Stimulated activated naive CD8-positive, alpha-beta T cell treated with anti-CD3 and anti-CD28 coated beads, Interleukin-15, Interleukin-2, amounts not matched to agents 100 ng/mL and 50 ng/mL, for 24 hours (primary cell): Measurements from ENCODE around the gene CACNA2D2.

Source experiments
- H3K27ac Mint-ChIP-seq: one replicate; pipeline ENCODE4 v1.8.0; 2021; ENCODE audit warnings: mild to moderate bottlenecking, mixed read lengths
- H3K27me3 Mint-ChIP-seq: one replicate; pipeline ENCODE4 v1.8.0; 2021; ENCODE audit warnings: mixed read lengths
- H3K36me3 Mint-ChIP-seq: one replicate; pipeline ENCODE4 v1.8.0; 2021; ENCODE audit warnings: low read depth, mixed read lengths
- H3K4me1 Mint-ChIP-seq: one replicate; pipeline ENCODE4 v1.8.0; 2021; ENCODE audit warnings: low read depth, mixed read lengths
- H3K4me3 Mint-ChIP-seq: one replicate; pipeline ENCODE4 v1.8.0; 2021; ENCODE audit warnings: mild to moderate bottlenecking, mixed read lengths
- H3K9me3 Mint-ChIP-seq: one replicate; pipeline ENCODE4 v1.8.0; 2021; ENCODE audit warnings: mixed read lengths

CACNA2D2 gene

GRCh38 chr3:50395070-50395860, 108.2 kb downstream of the CACNA2D2 start:
- H3K27ac Mint-ChIP-seq = no peak overlapping the region
- H3K36me3 Mint-ChIP-seq = no peaks in the 10 kb centered on the region
- no peaks in the 10 kb centered on the region for H3K9me3 Mint-ChIP-seq
- peaks cover 7% of the 10 kb centered on the region for H3K4me1 Mint-ChIP-seq
- no peak overlapping the region for H3K4me3 Mint-ChIP-seq
- no peaks in the 10 kb centered on the region for H3K27me3 Mint-ChIP-seq

DNA sequence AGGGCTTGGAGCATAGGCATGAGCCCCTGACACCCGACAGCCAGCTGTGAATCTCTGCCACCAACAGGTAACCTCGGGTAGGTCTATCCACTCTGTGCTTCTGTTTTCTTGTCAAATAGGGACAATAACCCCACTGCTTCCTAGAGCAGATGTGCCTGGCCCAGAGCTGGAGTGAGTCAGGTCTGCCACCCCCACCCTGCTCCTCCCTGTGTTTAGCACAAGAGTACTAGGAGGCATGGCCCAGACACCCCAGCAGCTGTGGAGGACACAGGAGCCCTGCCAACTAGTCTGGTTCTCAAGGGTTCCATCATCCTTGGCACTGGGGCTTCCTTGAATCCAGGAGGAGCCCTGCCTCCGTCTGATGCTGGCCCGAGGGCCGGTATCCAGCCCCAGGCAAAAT, 110.4 kb downstream of the CACNA2D2 start:
- Mint-ChIP-seq H3K27ac (no peak overlapping the region), H3K36me3 (no peaks in the 10 kb centered on the region)

DNA sequence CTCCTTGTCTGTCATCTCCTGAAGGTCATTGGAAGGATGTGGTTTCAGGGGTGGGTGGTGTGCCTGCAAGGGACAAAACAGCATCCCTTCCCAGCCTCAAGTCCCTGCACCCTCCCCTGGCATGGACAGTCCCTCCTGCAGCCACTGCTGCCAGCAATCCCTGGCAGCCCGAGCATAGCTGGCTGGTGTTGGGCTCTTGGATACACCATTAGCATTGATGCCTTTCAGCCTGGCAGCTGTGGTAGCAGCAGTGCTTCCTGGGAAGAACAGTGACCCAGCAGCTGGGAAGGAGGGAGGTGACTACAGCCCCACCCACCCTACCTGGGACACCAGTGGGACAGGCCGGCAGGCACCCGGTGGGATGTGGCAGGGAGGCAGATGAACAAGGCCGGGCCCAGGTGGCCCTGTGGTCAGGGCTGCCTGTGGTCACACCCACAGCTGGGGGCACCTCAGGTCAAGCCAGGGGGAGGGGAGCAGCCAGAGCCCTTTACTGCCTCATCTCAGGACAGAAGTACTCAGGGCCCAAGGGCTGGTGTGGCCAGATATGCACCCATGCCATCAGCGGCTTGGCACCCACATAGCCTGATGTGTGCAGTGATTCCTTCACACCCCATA, 111.2 kb downstream of the CACNA2D2 start:
- H3K36me3 Mint-ChIP-seq = no peaks in the 10 kb centered on the region
- peaks cover 7% of the 10 kb centered on the region for H3K4me1 Mint-ChIP-seq
- H3K27ac Mint-ChIP-seq = no peak overlapping the region
- H3K4me3 Mint-ChIP-seq = no peak overlapping the region
- H3K27me3 Mint-ChIP-seq = no peaks in the 10 kb centered on the region
- no peaks in the 10 kb centered on the region for H3K9me3 Mint-ChIP-seq

More for the DNA sequence above, 110.4 kb downstream of the CACNA2D2 start:
- Mint-ChIP-seq H3K9me3 (no peaks in the 10 kb centered on the region), H3K4me3 (no peak overlapping the region), H3K4me1 (peaks cover 7% of the 10 kb centered on the region), H3K27me3 (no peaks in the 10 kb centered on the region)

GRCh38 chr3:50390508-50391224, 112.8 kb downstream of the CACNA2D2 start:
- H3K27me3 Mint-ChIP-seq = no peaks in the 10 kb centered on the region
- no peak overlapping the region for H3K27ac Mint-ChIP-seq
- H3K36me3 Mint-ChIP-seq = no peaks in the 10 kb centered on the region
- no peaks in the 10 kb centered on the region for H3K9me3 Mint-ChIP-seq
- H3K4me3 Mint-ChIP-seq = no peak overlapping the region
- peaks cover 7% of the 10 kb centered on the region for H3K4me1 Mint-ChIP-seq

- no peak overlapping the region for H3K4me3 Mint-ChIP-seq
- H3K36me3 Mint-ChIP-seq = no peaks in the 10 kb centered on the region
- no peaks in the 10 kb centered on the region for H3K9me3 Mint-ChIP-seq
- peaks cover 7% of the 10 kb centered on the region for H3K4me1 Mint-ChIP-seq
- no peaks in the 10 kb centered on the region for H3K27me3 Mint-ChIP-seq
- H3K27ac Mint-ChIP-seq = no peak overlapping the region
Observed at GRCh38 chr3:50389414-50389767, 114.0 kb downstream of the CACNA2D2 start.

DNA sequence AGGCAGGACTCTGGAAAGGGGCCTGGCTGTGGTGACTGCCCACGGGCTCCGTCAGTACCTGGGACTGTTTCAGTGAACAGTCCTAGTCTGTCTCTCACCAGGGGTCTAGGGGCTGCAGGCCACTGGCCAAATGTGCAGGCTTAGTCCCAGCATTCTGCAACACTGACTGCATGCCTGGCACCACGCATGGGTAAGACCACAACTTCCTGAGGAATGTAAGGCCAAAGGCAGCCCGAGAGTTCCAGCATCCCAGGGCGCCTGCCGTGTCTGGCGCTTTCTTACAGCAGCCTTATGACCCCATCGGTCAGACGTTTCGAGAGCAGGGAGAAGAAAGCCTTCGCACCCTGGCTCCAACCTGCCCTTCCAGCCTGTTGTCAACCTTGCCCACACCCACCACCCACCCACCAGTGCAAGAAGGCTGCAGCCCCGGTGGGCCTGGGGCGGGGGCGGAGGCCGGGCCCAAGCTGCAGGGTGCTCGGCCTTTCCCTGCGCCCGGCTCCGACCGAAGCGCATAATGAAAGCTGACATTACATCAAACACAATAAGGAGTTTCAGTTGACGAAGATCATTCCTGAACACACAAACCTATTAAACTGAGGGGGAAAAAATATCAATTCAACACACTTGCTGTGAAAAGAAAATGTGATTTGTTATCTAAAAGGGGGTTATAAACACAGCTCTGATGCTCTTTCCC, 114.6 kb downstream of the CACNA2D2 start:
- H3K36me3 Mint-ChIP-seq = no peaks in the 10 kb centered on the region
- H3K9me3 Mint-ChIP-seq = no peaks in the 10 kb centered on the region
- H3K4me3 Mint-ChIP-seq = no peak overlapping the region
- peaks cover 7% of the 10 kb centered on the region for H3K4me1 Mint-ChIP-seq
- H3K27ac Mint-ChIP-seq = no peak overlapping the region
- no peaks in the 10 kb centered on the region for H3K27me3 Mint-ChIP-seq

DNA sequence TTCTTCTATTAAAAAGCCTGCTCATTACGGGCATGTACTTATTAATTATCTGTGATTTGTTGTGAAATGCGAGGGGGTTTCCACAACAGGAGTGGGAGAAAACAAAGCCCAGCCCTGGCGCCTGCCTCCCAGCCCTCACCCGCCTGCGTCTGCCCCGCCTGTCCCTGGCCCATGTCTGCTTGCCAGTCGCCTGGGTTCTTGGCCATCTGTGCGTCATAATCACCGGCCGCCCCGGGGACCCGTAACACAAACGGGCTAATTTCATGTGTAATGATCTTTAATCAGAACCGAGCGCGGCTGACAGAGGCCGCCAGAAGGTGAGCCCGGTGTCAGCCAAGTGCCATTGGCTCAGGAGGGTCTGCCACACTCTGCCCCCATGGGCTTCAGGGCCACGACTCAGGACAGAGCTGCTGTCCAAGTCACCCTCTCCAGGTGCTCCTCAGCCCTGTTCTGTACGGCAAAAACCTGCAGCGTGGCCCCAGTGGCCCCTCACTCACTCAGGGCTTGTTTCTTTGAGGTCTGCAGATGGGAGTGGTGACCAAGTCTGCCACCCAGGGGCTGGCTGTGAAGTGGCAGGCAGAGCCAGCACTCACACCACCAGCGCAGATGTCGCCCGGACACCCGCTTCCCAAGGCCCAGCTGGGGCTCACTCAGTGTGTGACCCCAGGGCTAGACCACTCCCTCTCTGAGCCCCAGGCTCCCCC, 115.3 kb downstream of the CACNA2D2 start:
- H3K4me1 Mint-ChIP-seq = peaks cover 7% of the 10 kb centered on the region
- no peak overlapping the region for H3K4me3 Mint-ChIP-seq
- no peak overlapping the region for H3K27ac Mint-ChIP-seq
- H3K36me3 Mint-ChIP-seq = no peaks in the 10 kb centered on the region
- H3K9me3 Mint-ChIP-seq = no peaks in the 10 kb centered on the region
- no peaks in the 10 kb centered on the region for H3K27me3 Mint-ChIP-seq

DNA sequence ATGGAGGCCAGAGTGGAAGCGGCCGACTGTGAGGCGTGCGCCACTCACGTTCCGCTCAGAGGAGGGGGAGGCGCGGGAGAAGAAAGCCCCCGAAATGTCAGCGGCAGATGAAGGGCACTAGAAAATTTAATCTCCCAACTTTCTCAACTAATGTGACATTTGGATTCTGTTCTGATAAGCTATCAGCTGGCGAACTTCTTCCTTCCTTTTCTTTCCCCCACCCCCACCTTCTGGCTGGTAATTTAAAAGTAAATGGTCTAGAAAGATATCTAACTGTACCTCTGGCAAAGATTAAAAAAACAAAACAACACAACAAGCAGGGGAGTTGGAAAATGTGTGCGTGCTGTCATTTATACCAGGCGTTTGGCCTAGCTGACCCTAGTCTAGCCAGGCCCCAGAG, 117.7 kb downstream of the CACNA2D2 start:
- H3K27ac Mint-ChIP-seq = no peak overlapping the region
- no peaks in the 10 kb centered on the region for H3K36me3 Mint-ChIP-seq
- no peaks in the 10 kb centered on the region for H3K27me3 Mint-ChIP-seq
- H3K9me3 Mint-ChIP-seq = no peaks in the 10 kb centered on the region
- H3K4me1 Mint-ChIP-seq = no peaks in the 10 kb centered on the region
- H3K4me3 Mint-ChIP-seq = no peak overlapping the region

DNA sequence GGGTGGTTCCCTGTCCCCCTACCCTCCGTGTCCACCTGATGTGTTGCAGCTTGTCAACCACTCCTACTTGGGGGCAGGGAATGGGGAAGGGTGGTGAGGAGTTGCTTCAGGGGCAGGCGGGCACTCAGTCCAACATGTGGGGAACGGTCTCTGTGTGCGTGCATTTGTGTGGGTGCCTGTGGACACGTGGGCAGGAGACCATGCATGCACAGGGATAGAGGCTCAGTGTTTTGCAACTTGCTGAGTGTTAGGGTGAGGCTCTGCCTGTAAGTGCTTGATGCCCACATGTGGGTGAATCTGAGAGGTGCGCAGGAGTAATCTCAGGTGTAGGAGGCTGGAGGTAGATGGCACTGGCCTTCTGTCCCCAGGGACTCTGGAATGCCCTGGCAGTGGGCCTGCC, 119.7 kb downstream of the CACNA2D2 start:
- no peaks in the 10 kb centered on the region for H3K36me3 Mint-ChIP-seq
- no peak overlapping the region for H3K27ac Mint-ChIP-seq
- no peaks in the 10 kb centered on the region for H3K27me3 Mint-ChIP-seq
- no peaks in the 10 kb centered on the region for H3K9me3 Mint-ChIP-seq
- H3K4me1 Mint-ChIP-seq = no peaks in the 10 kb centered on the region
- H3K4me3 Mint-ChIP-seq = no peak overlapping the region

- no peaks in the 10 kb centered on the region for H3K4me1 Mint-ChIP-seq
- H3K9me3 Mint-ChIP-seq = no peaks in the 10 kb centered on the region
- H3K4me3 Mint-ChIP-seq = no peak overlapping the region
Observed at GRCh38 chr3:50382722-50383121, 120.7 kb downstream of the CACNA2D2 start.

GRCh38 chr3:50381383-50381782, 122.1 kb downstream of the CACNA2D2 start:
- H3K27ac Mint-ChIP-seq = no peak overlapping the region
- H3K4me1 Mint-ChIP-seq = no peaks in the 10 kb centered on the region
- no peak overlapping the region for H3K4me3 Mint-ChIP-seq
- H3K36me3 Mint-ChIP-seq = no peaks in the 10 kb centered on the region
- H3K27me3 Mint-ChIP-seq = no peaks in the 10 kb centered on the region
- no peaks in the 10 kb centered on the region for H3K9me3 Mint-ChIP-seq

More at GRCh38 chr3:50382722-50383121, 120.7 kb downstream of the CACNA2D2 start:
- H3K27me3 Mint-ChIP-seq = no peaks in the 10 kb centered on the region
- no peak overlapping the region for H3K27ac Mint-ChIP-seq
- no peaks in the 10 kb centered on the region for H3K36me3 Mint-ChIP-seq

GRCh38 chr3:50380405-50381085, 122.9 kb downstream of the CACNA2D2 start:
- Mint-ChIP-seq H3K36me3 (no peaks in the 10 kb centered on the region), H3K9me3 (no peaks in the 10 kb centered on the region), H3K27ac (no peak overlapping the region), H3K4me3 (no peak overlapping the region), H3K4me1 (no peaks in the 10 kb centered on the region), H3K27me3 (no peaks in the 10 kb centered on the region)

- Mint-ChIP-seq H3K9me3 (no peaks in the 10 kb centered on the region), H3K4me1 (no peaks in the 10 kb centered on the region), H3K27ac (no peak overlapping the region), H3K36me3 (no peaks in the 10 kb centered on the region), H3K4me3 (no peak overlapping the region), H3K27me3 (no peaks in the 10 kb centered on the region)
Observed at GRCh38 chr3:50378757-50379156, 124.7 kb downstream of the CACNA2D2 start.

DNA sequence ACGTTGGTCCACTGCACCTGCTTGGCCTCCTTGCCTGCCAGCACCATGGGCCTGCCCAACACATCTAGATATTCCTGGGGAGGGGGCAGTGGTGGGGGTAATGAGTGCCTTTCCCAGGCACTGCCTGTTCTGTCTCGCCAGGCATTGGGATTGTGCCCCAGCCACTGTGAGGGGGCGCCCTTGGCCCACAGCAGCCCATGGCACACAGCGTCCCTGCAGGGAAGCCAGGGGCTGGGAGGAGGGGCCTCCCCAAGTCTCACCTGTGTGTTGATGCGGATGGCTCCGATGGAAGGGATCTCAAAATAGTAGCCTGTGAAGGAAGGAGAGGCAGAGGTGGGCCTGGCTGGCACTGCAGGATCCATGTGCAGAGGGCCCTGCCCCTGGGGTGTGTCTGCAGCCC, 125.4 kb downstream of the CACNA2D2 start:
- H3K27me3 Mint-ChIP-seq = no peaks in the 10 kb centered on the region
- H3K4me1 Mint-ChIP-seq = peaks cover under 1% of the 10 kb centered on the region
- H3K9me3 Mint-ChIP-seq = no peaks in the 10 kb centered on the region
- no peaks in the 10 kb centered on the region for H3K36me3 Mint-ChIP-seq
- no peak overlapping the region for H3K27ac Mint-ChIP-seq
- no peak overlapping the region for H3K4me3 Mint-ChIP-seq
